Endothelial cell of umbilical vein (primary cell): Measurements from ENCODE around the gene NOB1. TPM values are rescaled to one million over a fixed set of nuclear protein-coding genes. Genes with fewer than 3 reads are reported as not detected.

Source experiments
- BruUV-seq: library from RNA; stranded (reverse); fragments of 400-500 nt; replicated peaks from 2 replicates; lab custom pipeline; 2021; lab: Mats Ljungman, UMichigan
- CTCF ChIA-PET: fragments of 300-600, 350-600 bp; sonication (Branson Sonifier 250); formaldehyde crosslinking; loops from one replicate; lab custom pipeline; 2021; ENCODE audit warnings: antibody characterized with exemption, inconsistent platforms; lab: Charles Lee
- POLR2A ChIA-PET: fragments of 300-600, 350-600 bp; sonication (Branson Sonifier 250); formaldehyde crosslinking; loops from one replicate; lab custom pipeline; 2021; ENCODE audit warnings: antibody characterized with exemption, inconsistent platforms; lab: Charles Lee
- DNase-seq: peaks from one replicate; pipeline ENCODE4 v3.0.0-alpha.2; 2011; ENCODE audit warnings: low read depth, low spot score
- FAIRE-seq: peaks from 2 replicates; lab custom pipeline; 2011; peaks lifted over from hg19 to GRCh38; lab: Jason Lieb, UNC
- H2AFZ ChIP-seq: 2 replicates; pipeline ENCODE4 v1.6.0; 2012; ENCODE audit warnings: low read depth, low read length, control low read depth, inconsistent platforms
- H3K27ac ChIP-seq: 2 replicates; pipeline ENCODE4 v1.5.1; 2011; ENCODE audit warnings: low read depth, mild to moderate bottlenecking, control low read depth, low read length, moderate library complexity; ENCODE audit not compliant: insufficient read depth
- H3K27me3 ChIP-seq, 2 experiments: 2 replicates each; pipeline versions ENCODE4 v1.6.0 to v1.6.1; 2011; ENCODE audit warnings: low read length in 2 of 2, mixed read lengths in 1 of 2; ENCODE audit not compliant: control insufficient read depth in 2 of 2, insufficient read depth in 2 of 2
- H3K36me3 ChIP-seq, 2 experiments: 2 replicates in 1 of 2; 3 replicates in 1 of 2; pipeline ENCODE4 v1.5.1; 2011; ENCODE audit warnings: low read length in 2 of 2, mild to moderate bottlenecking in 1 of 2, moderate library complexity in 1 of 2; ENCODE audit not compliant: control insufficient read depth in 2 of 2, insufficient read depth in 2 of 2; ENCODE audit errors: extremely low read depth in 1 of 2
- H3K4me1 ChIP-seq: 3 replicates; pipeline ENCODE4 v1.5.1; 2011; ENCODE audit warnings: mild to moderate bottlenecking, low read length; ENCODE audit not compliant: control insufficient read depth, insufficient read depth; ENCODE audit errors: extremely low read depth
- H3K4me2 ChIP-seq: 2 replicates; pipeline ENCODE4 v1.6.1; 2011; ENCODE audit warnings: low read length, control low read depth, mixed read lengths; ENCODE audit not compliant: insufficient read depth
- H3K4me3 ChIP-seq, 3 experiments: fragments of 200-600 bp in 1 of 3; sonication (generic), shearing (Covaris generic) in 1 of 3; replicated peaks in 1 of 3; 2 replicates each; pipeline ENCODE4 v1.5.1; 2011 to 2016; ENCODE audit warnings: control low read depth in 3 of 3, low read length in 3 of 3, mild to moderate bottlenecking in 2 of 3, inconsistent platforms in 1 of 3, low read depth in 1 of 3, moderate library complexity in 1 of 3; ENCODE audit not compliant: insufficient read depth in 1 of 3
- H3K79me2 ChIP-seq: 2 replicates; pipeline ENCODE4 v1.6.0; 2012; ENCODE audit warnings: low read length, inconsistent platforms; ENCODE audit not compliant: control insufficient read depth, insufficient read depth
- H3K9ac ChIP-seq: replicated peaks from 2 replicates; pipeline ENCODE3; 2011; ENCODE audit warnings: low read length, control low read depth; ENCODE audit not compliant: insufficient read depth; ENCODE audit errors: extremely low read depth
- H3K9me1 ChIP-seq: replicated peaks from 3 replicates; pipeline ENCODE4 v1.6.0; 2011; ENCODE audit warnings: mild to moderate bottlenecking, low read length; ENCODE audit not compliant: control insufficient read depth, insufficient read depth; ENCODE audit errors: extremely low read depth
- H3K9me3 ChIP-seq: replicated peaks from 2 replicates; pipeline ENCODE4 v1.5.1; 2012; ENCODE audit warnings: low read length, inconsistent platforms; ENCODE audit not compliant: control insufficient read depth, insufficient read depth
- H4K20me1 ChIP-seq: replicated peaks from 2 replicates; pipeline ENCODE3; 2011; ENCODE audit warnings: mild to moderate bottlenecking, low read length; ENCODE audit not compliant: control insufficient read depth, insufficient read depth; ENCODE audit errors: extremely low read depth
- EZH2 ChIP-seq: IDR thresholded peaks from 2 replicates; pipeline ENCODE4 v1.6.1; 2012; ENCODE audit warnings: borderline replicate concordance, low read depth, mild to moderate bottlenecking, moderate library complexity, low read length, inconsistent platforms; ENCODE audit not compliant: severe bottlenecking
- JUN ChIP-seq: IDR thresholded peaks from 2 replicates; pipeline ENCODE4 v1.6.1; 2011; ENCODE audit warnings: borderline replicate concordance, low read depth; ENCODE audit not compliant: insufficient read length, insufficient read depth
- MYC ChIP-seq: IDR thresholded peaks from one replicate; pipeline ENCODE4 v1.6.1; 2011; ENCODE audit warnings: mild to moderate bottlenecking, low read depth, low read length
- POLR2A ChIP-seq: IDR thresholded peaks from 2 replicates; pipeline ENCODE4 v1.6.1; 2012; ENCODE audit warnings: low read depth, mild to moderate bottlenecking, control low read depth, low read length
- dilution Hi-C: fragments of 300-500 bp; cut with MboI; formaldehyde crosslinking; loops from one replicate; pipeline ENCODE4 v1.15.0; 2019; ENCODE audit warnings: low sequenced_read_pairs; ENCODE audit not compliant: extremely low pct_ligation_motif_present
- intact Hi-C: fragments of 100-400 bp; cut with micrococcal nuclease; formaldehyde crosslinking; loops from one replicate; pipeline ENCODE4 v1.10.0; 2022
- polyA plus RNA-seq, 4 experiments: library from polyadenylated mRNA; depleted of rRNA in 3 of 4; stranded (reverse) in 3 of 4; unstranded in 1 of 4; fragments of >200 nt; gene quantifications; 2 replicates each; pipeline versions ENCODE4 v1.2.1 to v1.2.3, GENCODE V29; 2011 to 2012; ENCODE audit warnings: missing spikeins in 1 of 4
- total RNA-seq: library from RNA; stranded (reverse); gene quantifications from 2 replicates; pipeline ENCODE4 v1.2.3, GENCODE V29; 2021
- TF ChIP-seq, protein P1 (sequence below): IDR thresholded peaks from 2 replicates; pipeline ENCODE4 v1.6.1; 2011; ENCODE audit not compliant: insufficient read depth, insufficient read length
- TF ChIP-seq, protein P2 (sequence below), 2 donors: IDR thresholded peaks; 1 replicate in 1 of 2; 2 replicates in 1 of 2; pipeline ENCODE4 v1.5.1; 2011; ENCODE audit warnings: low read length in 2 of 2, mild to moderate bottlenecking in 2 of 2, moderate library complexity in 2 of 2, control low read depth in 1 of 2, inconsistent platforms in 1 of 2, low read depth in 1 of 2; ENCODE audit not compliant: insufficient read depth in 1 of 2; ENCODE audit errors: extremely low read depth in 1 of 2

The NOB1 gene
- total and polyA plus RNA-seq, 2 donors (not counting 3 experiments of a cell fraction or from before 2014, with no cell fraction given) = 65.4 to 66.5 TPM

DNA sequence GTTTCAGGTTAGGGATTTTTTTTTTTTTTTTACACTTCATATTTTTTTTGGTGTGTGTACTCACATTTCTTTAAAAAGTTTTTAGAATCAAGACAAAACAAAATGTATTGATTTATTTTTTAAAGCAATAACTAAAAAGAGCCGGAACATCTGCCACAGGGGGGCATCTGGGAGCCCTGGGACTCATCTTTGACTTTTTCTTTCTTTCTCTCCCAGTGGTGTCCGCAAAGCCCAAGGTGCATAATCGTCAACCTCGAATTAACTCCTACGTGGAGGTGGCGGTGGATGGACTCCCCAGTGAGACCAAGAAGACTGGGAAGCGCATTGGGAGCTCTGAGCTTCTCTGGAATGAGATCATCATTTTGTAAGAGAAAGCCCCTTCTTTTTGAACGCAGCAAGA lies 43.7 kb upstream of the NOB1 start:
- TF ChIP-seq, protein P1, sequence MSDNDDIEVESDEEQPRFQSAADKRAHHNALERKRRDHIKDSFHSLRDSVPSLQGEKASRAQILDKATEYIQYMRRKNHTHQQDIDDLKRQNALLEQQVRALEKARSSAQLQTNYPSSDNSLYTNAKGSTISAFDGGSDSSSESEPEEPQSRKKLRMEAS = no peak
- TF ChIP-seq, protein P2, sequence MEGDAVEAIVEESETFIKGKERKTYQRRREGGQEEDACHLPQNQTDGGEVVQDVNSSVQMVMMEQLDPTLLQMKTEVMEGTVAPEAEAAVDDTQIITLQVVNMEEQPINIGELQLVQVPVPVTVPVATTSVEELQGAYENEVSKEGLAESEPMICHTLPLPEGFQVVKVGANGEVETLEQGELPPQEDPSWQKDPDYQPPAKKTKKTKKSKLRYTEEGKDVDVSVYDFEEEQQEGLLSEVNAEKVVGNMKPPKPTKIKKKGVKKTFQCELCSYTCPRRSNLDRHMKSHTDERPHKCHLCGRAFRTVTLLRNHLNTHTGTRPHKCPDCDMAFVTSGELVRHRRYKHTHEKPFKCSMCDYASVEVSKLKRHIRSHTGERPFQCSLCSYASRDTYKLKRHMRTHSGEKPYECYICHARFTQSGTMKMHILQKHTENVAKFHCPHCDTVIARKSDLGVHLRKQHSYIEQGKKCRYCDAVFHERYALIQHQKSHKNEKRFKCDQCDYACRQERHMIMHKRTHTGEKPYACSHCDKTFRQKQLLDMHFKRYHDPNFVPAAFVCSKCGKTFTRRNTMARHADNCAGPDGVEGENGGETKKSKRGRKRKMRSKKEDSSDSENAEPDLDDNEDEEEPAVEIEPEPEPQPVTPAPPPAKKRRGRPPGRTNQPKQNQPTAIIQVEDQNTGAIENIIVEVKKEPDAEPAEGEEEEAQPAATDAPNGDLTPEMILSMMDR (IDR thresholded peaks at IDR 0.05; ENCODE audit: extremely low read depth in 1 of 2, insufficient read depth in 1 of 2, low read depth in 1 of 2, low read length in 2 of 2) = peak in 1 of 2 donors; percentile 9
- FAIRE-seq = no peak
- POLR2A ChIA-PET = no interaction called here

DNA sequence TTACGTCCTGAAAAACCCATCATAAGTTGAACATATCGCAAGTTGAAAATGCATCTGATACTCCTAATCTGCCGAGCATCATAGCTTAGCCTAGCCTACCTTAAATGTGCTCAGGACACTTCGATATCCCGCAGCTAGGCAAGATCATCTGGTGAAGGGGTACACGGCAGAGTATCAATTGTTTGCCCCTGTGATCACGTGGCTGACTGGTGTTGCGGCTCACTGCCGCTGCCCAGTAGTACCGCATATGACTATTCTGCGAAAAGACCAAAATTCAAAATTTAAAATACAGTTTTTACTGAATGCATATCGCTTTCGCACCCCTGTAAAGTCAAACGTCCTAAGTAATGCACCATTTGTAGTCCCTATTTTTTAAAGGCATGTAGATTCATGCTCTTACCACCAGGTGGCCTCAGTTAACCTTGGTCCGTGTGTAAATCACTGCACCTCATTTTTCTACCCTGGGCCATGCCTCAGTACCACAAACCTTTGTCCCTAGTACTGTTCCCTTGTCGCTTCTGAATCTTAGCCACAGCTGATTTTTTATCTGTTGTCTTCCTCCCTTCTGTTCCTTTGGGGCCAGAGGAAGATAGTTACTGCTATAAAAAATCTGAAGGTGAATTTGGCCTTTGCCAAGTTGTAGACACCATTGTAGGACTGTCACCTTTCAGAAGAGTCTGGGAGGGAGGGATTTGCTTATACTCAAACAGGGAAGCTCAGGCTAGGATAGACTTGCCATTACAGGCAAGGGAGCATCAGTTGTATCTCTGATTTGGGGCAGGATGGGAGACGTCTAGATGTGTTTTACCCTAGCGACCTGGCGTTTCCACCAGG lies 41.8 kb upstream of the NOB1 start:
- BruUV-seq = no TSS peak
- Histone ChIP-seq H3K4me2 (no peak overlapping the region), H2AFZ (peak overlapping the region; percentile 3), H3K4me3 (no peak overlapping the region), H3K27me3 (no peaks in the 10 kb centered on the region), H3K9me1 (no peaks in the 10 kb centered on the region), H4K20me1 (no peaks in the 10 kb centered on the region), H3K79me2 (no peaks in the 10 kb centered on the region), H3K27ac (no peak overlapping the region), H3K4me1 (no peaks in the 10 kb centered on the region), H3K9me3 (no peaks in the 10 kb centered on the region), H3K9ac (no peak overlapping the region), H3K36me3 (peaks cover 0 to 7% of the 10 kb centered on the region in 2 experiments)
- CTCF ChIA-PET = interaction anchor here (0.8 to 14.2 kb wide), 14 partner anchors 9 to 139 kb away, joined by 3 to 320 read pairs (median 4); no protein-coding TSS in a partner anchor
- intact Hi-C loops (loop anchor here (1.0 kb wide), 2 partner anchors 63 to 134 kb away; no protein-coding TSS in a partner anchor), dilution Hi-C loops (no loop called here)
- DNase-seq = peak; percentile 71
- TF ChIP-seq JUN (no peak), MYC (no peak), POLR2A (no peak), EZH2 (no peak)
- TF ChIP-seq, protein P2 (IDR thresholded peaks at IDR 0.05; ENCODE audit: extremely low read depth in 1 of 2, insufficient read depth in 1 of 2, low read depth in 1 of 2, low read length in 2 of 2) = peak; percentile 73 to 74
- POLR2A ChIA-PET = no interaction called here
- peak; percentile 84 for FAIRE-seq

More for the DNA sequence above, 43.7 kb upstream of the NOB1 start:
- no peak overlapping the region for H2AFZ ChIP-seq
- H3K79me2 ChIP-seq = no peaks in the 10 kb centered on the region
- H3K36me3 ChIP-seq = peaks cover 0 to 7% of the 10 kb centered on the region in 2 experiments
- H3K9me3 ChIP-seq = no peaks in the 10 kb centered on the region
- no peak overlapping the region for H3K9ac ChIP-seq
- H3K27ac ChIP-seq = no peak overlapping the region
- intact Hi-C loops (no loop called here), dilution Hi-C loops (no loop called here)
- no peaks in the 10 kb centered on the region for H3K27me3 ChIP-seq
- H3K4me1 ChIP-seq = no peaks in the 10 kb centered on the region
- H3K4me2 ChIP-seq = no peak overlapping the region
- no TSS peak for BruUV-seq
- CTCF ChIA-PET = interaction anchor here (0.8 to 14.2 kb wide), 7 partner anchors 44 to 129 kb away, joined by 3 to 320 read pairs (median 4); no protein-coding TSS in a partner anchor
- no peaks in the 10 kb centered on the region for H4K20me1 ChIP-seq
- no peak overlapping the region for H3K4me3 ChIP-seq
- DNase-seq = no peak
- no peaks in the 10 kb centered on the region for H3K9me1 ChIP-seq
